Panc1 (cell line): ENCODE measurements around the gene ELK4.
A peak's percentile ranks its signal among the peaks of the same experiment; 100 is the strongest.

Source experiments
- CTCF ChIP-seq: fragments of 450-650 bp; IDR thresholded peaks from 2 replicates; pipeline ENCODE4 v1.5.1; 2017; ENCODE audit warnings: mild to moderate bottlenecking
- POLR2AphosphoS5 ChIP-seq: IDR thresholded peaks from 2 replicates; pipeline ENCODE4 v1.6.1; 2012; ENCODE audit warnings: mild to moderate bottlenecking, low read depth, low read length, moderate library complexity
- REST ChIP-seq, 2 experiments: IDR thresholded peaks; 2 replicates each; pipeline ENCODE4 v1.6.1; 2011 to 2012; ENCODE audit warnings: low read depth in 2 of 2, control low read depth in 1 of 2, low read length in 1 of 2, mild to moderate bottlenecking in 1 of 2, moderate library complexity in 1 of 2; ENCODE audit not compliant: insufficient read depth in 1 of 2
- SIN3A ChIP-seq: IDR thresholded peaks from 2 replicates; pipeline ENCODE4 v1.6.1; 2012; ENCODE audit warnings: low read depth, mild to moderate bottlenecking, low read length, moderate library complexity, borderline replicate concordance; ENCODE audit not compliant: insufficient read depth

- TF ChIP-seq CTCF (peak; percentile 67), POLR2AphosphoS5 (no peak), REST (IDR thresholded peaks at IDR 0.05; ENCODE audit: insufficient read depth in 1 of 2, low read depth in 2 of 2, low read length in 1 of 2) (no peak), SIN3A (no peak)
Observed at GRCh38 chr1:205588636-205589035, 43.2 kb downstream of the ELK4 start.
